A673 (cell line): ENCODE results near the gene EBP. TPM values are rescaled to one million over a fixed set of nuclear protein-coding genes. Genes with fewer than 3 reads are reported as not detected.

ENCODE experiments used
- BruUV-seq: library from RNA; stranded (reverse); fragments of 400-500 nt; replicated peaks from 2 replicates; lab custom pipeline; 2021; lab: Mats Ljungman, UMichigan
- CTCF ChIA-PET: fragments of 300-600 bp; sonication (Branson Sonifier 250); formaldehyde crosslinking; loops from one replicate; lab custom pipeline; 2022; ENCODE audit warnings: antibody characterized with exemption; lab: Charles Lee
- POLR2A ChIA-PET: fragments of 300-600 bp; sonication (Branson Sonifier 250); formaldehyde crosslinking; loops from one replicate; lab custom pipeline; 2022; ENCODE audit warnings: antibody characterized with exemption; ENCODE audit not compliant: low non-redundant PET; lab: Charles Lee
- DNase-seq: peaks from one replicate; pipeline ENCODE4 v3.0.0-alpha.2; 2015; ENCODE audit warnings: low spot score
- H3K27ac ChIP-seq: fragments of 200-600 bp; sonication (generic); 2 replicates; pipeline ENCODE4 v1.5.1; 2016; ENCODE audit warnings: mixed run types, low read depth, mild to moderate bottlenecking, mixed read lengths, antibody characterized with exemption, low read length; ENCODE audit not compliant: poor library complexity, severe bottlenecking
- H3K27me3 ChIP-seq: fragments of 200-600 bp; sonication (generic); replicated peaks from 2 replicates; pipeline ENCODE4 v1.6.1; 2017; ENCODE audit warnings: mixed run types, low read depth, mild to moderate bottlenecking, mixed read lengths, antibody characterized with exemption, low read length; ENCODE audit not compliant: insufficient read depth, poor library complexity
- H3K36me3 ChIP-seq: fragments of 200-600 bp; sonication (generic); 2 replicates; pipeline ENCODE4 v1.6.1; 2016; ENCODE audit warnings: mixed run types, mild to moderate bottlenecking, mixed read lengths, antibody characterized with exemption, low read length; ENCODE audit not compliant: insufficient read depth, poor library complexity, severe bottlenecking
- H3K4me1 ChIP-seq: fragments of 200-600 bp; sonication (generic); 2 replicates; pipeline ENCODE4 v1.6.1; 2017; ENCODE audit warnings: mixed run types, mild to moderate bottlenecking, mixed read lengths, antibody characterized with exemption, low read length; ENCODE audit not compliant: insufficient read depth, poor library complexity, severe bottlenecking
- H3K4me3 ChIP-seq: fragments of 200-600 bp; sonication (generic); 2 replicates; pipeline ENCODE4 v1.5.1; 2016; ENCODE audit warnings: low read depth, mixed run types, mild to moderate bottlenecking, mixed read lengths, low read length; ENCODE audit not compliant: poor library complexity, severe bottlenecking
- H3K9me3 ChIP-seq: fragments of 200-600 bp; sonication (generic); 2 replicates; pipeline ENCODE4 v1.6.1; 2016; ENCODE audit warnings: mixed run types, low read depth, mild to moderate bottlenecking, mixed read lengths, antibody characterized with exemption, low read length; ENCODE audit not compliant: poor library complexity, severe bottlenecking
- EZH2 ChIP-seq: fragments of 200-600 bp; sonication (generic); IDR thresholded peaks from 2 replicates; pipeline ENCODE4 v1.6.1; 2017; ENCODE audit warnings: borderline replicate concordance, low read depth, mild to moderate bottlenecking, mixed read lengths, antibody characterized with exemption, low read length; ENCODE audit not compliant: poor library complexity, severe bottlenecking
- intact Hi-C: fragments of 100-400 bp; cut with micrococcal nuclease; formaldehyde crosslinking; loops from one replicate; pipeline ENCODE4 v1.10.0; 2022; ENCODE audit not compliant: unreplicated experiment
- total RNA-seq: library from RNA; stranded (reverse); gene quantifications from 2 replicates; pipeline ENCODE4 v1.2.3, GENCODE V29; 2021
- TF ChIP-seq, protein P1 (sequence below): fragments of 300-800, 200-600 bp; sonication (generic); conservative IDR thresholded peaks from 2 replicates; pipeline ENCODE4 v1.5.1; 2017; ENCODE audit warnings: low read depth, mild to moderate bottlenecking, antibody characterized with exemption, low read length, moderate library complexity, mixed read lengths

The EBP gene
- total RNA-seq, 1 experiment from 2014 or later, result 155 TPM

DNA sequence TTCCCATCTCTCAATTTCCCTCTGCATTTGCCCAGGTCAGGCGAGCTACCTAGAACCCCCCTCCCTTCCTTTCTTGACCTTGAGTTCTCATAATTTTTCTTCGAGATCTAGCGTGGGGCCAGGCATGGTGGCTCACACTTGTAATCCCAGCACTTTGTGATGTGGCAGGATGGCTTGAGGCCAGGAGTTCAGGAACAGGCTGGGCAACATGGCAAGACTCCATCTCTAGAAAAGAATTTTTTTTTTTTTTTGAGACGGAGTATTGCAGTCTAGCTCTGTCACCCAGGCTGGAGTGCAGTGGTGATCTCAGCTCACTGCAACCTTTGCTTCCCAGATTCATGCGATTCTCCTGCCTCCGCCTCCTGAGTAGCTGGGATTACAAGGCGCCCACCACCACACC is 17.3 kb upstream of the EBP start:
- POLR2A ChIA-PET, result interaction anchor here (0.6 kb wide), 1 partner anchor 8 kb away, joined by 5 read pairs; no protein-coding TSS in a partner anchor
- Histone ChIP-seq H3K9me3 (no peaks in the 10 kb centered on the region), H3K4me1 (no peaks in the 10 kb centered on the region), H3K27ac (no peak overlapping the region), H3K36me3 (no peaks in the 10 kb centered on the region), H3K27me3 (no peaks in the 10 kb centered on the region), H3K4me3 (no peak overlapping the region)
- no peak for DNase-seq
- intact Hi-C loops, result no loop called here
- no TSS peak for BruUV-seq
- TF ChIP-seq, protein P1, sequence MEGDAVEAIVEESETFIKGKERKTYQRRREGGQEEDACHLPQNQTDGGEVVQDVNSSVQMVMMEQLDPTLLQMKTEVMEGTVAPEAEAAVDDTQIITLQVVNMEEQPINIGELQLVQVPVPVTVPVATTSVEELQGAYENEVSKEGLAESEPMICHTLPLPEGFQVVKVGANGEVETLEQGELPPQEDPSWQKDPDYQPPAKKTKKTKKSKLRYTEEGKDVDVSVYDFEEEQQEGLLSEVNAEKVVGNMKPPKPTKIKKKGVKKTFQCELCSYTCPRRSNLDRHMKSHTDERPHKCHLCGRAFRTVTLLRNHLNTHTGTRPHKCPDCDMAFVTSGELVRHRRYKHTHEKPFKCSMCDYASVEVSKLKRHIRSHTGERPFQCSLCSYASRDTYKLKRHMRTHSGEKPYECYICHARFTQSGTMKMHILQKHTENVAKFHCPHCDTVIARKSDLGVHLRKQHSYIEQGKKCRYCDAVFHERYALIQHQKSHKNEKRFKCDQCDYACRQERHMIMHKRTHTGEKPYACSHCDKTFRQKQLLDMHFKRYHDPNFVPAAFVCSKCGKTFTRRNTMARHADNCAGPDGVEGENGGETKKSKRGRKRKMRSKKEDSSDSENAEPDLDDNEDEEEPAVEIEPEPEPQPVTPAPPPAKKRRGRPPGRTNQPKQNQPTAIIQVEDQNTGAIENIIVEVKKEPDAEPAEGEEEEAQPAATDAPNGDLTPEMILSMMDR, result no peak
- TF ChIP-seq EZH2, result no peak
- CTCF ChIA-PET, result no interaction called here

DNA sequence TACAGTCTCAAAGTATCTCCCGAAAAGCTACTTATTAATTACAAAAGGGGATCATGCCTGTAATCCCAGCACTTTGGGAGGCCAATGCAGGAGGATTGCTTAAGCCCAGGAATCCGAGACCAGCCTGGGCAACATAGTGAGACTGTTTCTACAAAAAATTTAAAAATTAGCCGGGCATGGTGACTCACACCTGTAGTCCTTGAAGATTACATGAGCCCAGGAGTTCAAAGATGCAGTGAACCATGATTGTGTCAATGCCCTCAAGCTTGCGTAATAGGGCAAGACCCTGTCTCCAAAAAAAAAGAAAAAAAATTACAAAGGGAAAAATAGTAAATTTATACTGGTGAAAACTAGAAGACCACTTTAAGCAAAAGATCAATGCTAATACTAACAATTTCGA is 16.1 kb upstream of the EBP start:
- CTCF ChIA-PET, result no interaction called here
- TF ChIP-seq, protein P1, result no peak
- no peak for TF ChIP-seq EZH2
- H3K27ac ChIP-seq, result no peak overlapping the region
- H3K9me3 ChIP-seq, result no peaks in the 10 kb centered on the region
- no peaks in the 10 kb centered on the region for H3K27me3 ChIP-seq
- intact Hi-C loops, result no loop called here
- BruUV-seq, result no TSS peak
- no peak for DNase-seq
- H3K4me1 ChIP-seq, result no peaks in the 10 kb centered on the region
- POLR2A ChIA-PET, result no interaction called here
- H3K36me3 ChIP-seq, result no peaks in the 10 kb centered on the region
- H3K4me3 ChIP-seq, result no peak overlapping the region

DNA sequence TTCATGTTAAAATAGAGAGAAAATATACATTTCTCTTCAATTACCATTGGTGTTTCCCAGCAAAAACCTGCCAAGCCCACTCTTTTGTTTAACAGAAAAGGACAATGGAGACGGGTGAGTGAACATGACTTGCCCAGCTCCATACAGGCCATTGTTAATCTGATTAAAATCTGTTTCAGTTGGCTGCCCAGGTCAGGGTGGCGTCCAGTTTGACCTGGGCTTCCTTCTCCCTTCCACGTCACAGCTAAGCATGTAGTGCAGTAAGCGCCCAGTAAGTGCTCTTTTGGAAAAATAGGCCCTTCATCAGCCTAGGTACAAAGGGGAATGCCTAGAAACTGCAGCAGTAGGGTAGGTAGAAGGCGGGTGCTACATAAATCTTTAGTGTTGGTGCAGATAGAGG is 14.4 kb upstream of the EBP start:
- no peak overlapping the region for H3K27ac ChIP-seq
- H3K4me1 ChIP-seq, result no peaks in the 10 kb centered on the region
- no TSS peak for BruUV-seq
- TF ChIP-seq, protein P1, result no peak
- no peak for TF ChIP-seq EZH2
- ChIA-PET POLR2A (no interaction called here), CTCF (no interaction called here)
- H3K9me3 ChIP-seq, result no peaks in the 10 kb centered on the region
- DNase-seq, result no peak
- no peak overlapping the region for H3K4me3 ChIP-seq
- intact Hi-C loops, result no loop called here
- H3K27me3 ChIP-seq, result no peaks in the 10 kb centered on the region
- H3K36me3 ChIP-seq, result no peaks in the 10 kb centered on the region
